AG04449 (cell line): ENCODE measurements around the gene SEZ6.

Source experiments
- CTCF ChIA-PET: fragments of 350-600 bp; formaldehyde crosslinking; extraction: SDS; loops from one replicate; lab custom pipeline; 2021; ENCODE audit warnings: antibody characterized with exemption; lab: Yijun Ruan, JAX
- POLR2A ChIA-PET: fragments of 400-600, 350-600 bp; formaldehyde crosslinking; extraction: SDS; loops from one replicate; lab custom pipeline; 2020; ENCODE audit warnings: antibody characterized with exemption, inconsistent platforms; lab: Yijun Ruan, JAX
- DNase-seq: peaks from one replicate; pipeline ENCODE4 v3.0.0-alpha.2; 2010; ENCODE audit warnings: low read depth, low spot score
- H3K4me3 ChIP-seq: 2 replicates; pipeline ENCODE4 v1.5.1; 2011; ENCODE audit warnings: low read depth, mild to moderate bottlenecking, control low read depth, low read length
- TF ChIP-seq, protein P1 (sequence below): IDR thresholded peaks from one replicate; pipeline ENCODE4 v1.5.1; 2011; ENCODE audit warnings: mild to moderate bottlenecking, moderate library complexity, low read length, control low read depth, inconsistent platforms; ENCODE audit not compliant: insufficient read depth; ENCODE audit errors: missing control alignments

The SEZ6 gene

DNA sequence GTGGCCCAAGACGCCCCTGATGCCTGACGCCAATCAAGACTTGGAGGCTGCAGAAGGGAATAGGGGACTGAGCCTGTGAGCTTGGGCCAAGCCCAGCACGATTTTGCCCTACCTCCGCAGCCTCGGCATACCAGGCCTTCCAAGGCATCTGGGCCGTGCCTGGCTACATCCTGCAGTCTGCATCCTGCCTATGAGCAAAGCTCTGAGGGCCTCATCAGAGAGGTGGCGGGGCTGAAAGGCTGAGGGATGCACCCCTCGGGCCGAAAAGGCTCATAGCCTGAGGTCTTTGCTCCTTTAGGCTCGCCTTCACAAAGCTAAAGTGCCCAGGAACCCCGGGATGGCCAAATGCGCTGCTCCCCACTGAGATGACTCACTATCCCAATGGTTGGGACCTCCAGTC, 2.5 kb downstream of the SEZ6 start:
- ChIA-PET CTCF (interaction anchor here (1.1 kb wide), 1 partner anchor 114 kb away, joined by 3 read pairs; no protein-coding TSS in a partner anchor), POLR2A (no interaction called here)
- no peak overlapping the region for H3K4me3 ChIP-seq
- DNase-seq: no peak
- TF ChIP-seq, protein P1, sequence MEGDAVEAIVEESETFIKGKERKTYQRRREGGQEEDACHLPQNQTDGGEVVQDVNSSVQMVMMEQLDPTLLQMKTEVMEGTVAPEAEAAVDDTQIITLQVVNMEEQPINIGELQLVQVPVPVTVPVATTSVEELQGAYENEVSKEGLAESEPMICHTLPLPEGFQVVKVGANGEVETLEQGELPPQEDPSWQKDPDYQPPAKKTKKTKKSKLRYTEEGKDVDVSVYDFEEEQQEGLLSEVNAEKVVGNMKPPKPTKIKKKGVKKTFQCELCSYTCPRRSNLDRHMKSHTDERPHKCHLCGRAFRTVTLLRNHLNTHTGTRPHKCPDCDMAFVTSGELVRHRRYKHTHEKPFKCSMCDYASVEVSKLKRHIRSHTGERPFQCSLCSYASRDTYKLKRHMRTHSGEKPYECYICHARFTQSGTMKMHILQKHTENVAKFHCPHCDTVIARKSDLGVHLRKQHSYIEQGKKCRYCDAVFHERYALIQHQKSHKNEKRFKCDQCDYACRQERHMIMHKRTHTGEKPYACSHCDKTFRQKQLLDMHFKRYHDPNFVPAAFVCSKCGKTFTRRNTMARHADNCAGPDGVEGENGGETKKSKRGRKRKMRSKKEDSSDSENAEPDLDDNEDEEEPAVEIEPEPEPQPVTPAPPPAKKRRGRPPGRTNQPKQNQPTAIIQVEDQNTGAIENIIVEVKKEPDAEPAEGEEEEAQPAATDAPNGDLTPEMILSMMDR: no peak

- TF ChIP-seq, protein P1: no peak
- CTCF ChIA-PET: no interaction called here
- no peak overlapping the region for H3K4me3 ChIP-seq
- POLR2A ChIA-PET: no interaction called here
- DNase-seq: no peak
These were observed 3.0 kb downstream of the SEZ6 start for GRCh38 chr17:29002811-29003210.

- no peak for DNase-seq
- POLR2A ChIA-PET: no interaction called here
- no peak overlapping the region for H3K4me3 ChIP-seq
- TF ChIP-seq, protein P1: no peak
- CTCF ChIA-PET: interaction anchor here (1.2 kb wide), 1 partner anchor 9 kb away, joined by 4 read pairs; no protein-coding TSS in a partner anchor
These were observed 4.9 kb downstream of the SEZ6 start for GRCh38 chr17:29000973-29001372.

DNA sequence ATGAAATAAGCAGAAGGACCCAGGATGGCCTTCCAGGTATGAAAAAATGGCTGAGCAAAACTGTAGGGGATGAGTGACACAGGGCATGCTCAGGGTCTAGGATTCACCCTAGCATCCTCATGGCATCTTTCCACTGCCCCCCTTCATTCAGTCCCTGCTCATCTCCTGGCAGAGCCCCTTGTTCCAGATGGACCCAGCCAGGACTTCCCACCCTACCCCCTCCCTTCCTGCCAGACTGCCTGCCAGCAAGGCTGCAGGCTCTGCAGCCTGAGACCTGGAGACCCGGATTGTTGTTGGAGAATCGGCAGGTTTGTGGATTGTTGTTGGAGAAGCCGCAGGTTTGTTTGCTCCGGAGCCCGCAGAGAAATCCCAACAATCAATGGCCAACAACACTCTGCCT, 6.6 kb downstream of the SEZ6 start:
- TF ChIP-seq, protein P1: no peak
- ChIA-PET CTCF (interaction anchor here (0.9 to 1.5 kb wide), 3 partner anchors 34 to 118 kb away, joined by 3 to 4 read pairs (median 4); no protein-coding TSS in a partner anchor), POLR2A (no interaction called here)
- H3K4me3 ChIP-seq: no peak overlapping the region
- DNase-seq: no peak

GRCh38 chr17:28997806-28998205, 8.0 kb downstream of the SEZ6 start:
- TF ChIP-seq, protein P1: no peak
- ChIA-PET CTCF (interaction anchor here (1.5 kb wide), 1 partner anchor 32 kb away, joined by 4 read pairs; no protein-coding TSS in a partner anchor), POLR2A (no interaction called here)
- no peak for DNase-seq
- H3K4me3 ChIP-seq: no peak overlapping the region

DNA sequence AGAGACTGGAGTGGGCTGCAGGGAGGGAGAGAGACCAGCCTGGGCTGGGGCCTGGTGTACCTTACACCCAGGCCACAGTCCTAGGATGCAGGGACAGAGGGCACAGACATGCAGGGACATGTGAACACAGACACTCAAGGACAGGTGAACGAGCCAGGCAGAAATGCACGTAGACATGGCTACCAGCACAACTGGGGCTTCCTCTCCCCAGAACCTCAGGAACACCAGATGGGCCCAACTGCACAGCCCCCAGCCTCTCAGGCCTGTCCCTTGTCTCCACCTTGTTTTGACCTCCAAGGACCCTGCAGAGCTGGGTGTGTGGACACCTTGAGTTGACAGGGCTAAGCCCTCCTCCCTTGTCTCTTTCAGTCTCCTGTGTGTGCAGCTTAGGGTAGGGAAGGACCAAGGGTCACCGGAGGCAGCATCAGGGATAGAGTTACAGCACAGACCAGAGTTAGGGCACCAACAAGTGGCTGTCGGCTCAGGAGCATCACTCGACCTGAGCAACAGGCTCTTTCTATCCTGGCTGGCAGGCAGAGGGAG, 9.2 kb downstream of the SEZ6 start:
- CTCF ChIA-PET: interaction anchor here (0.8 to 1.5 kb wide), 3 partner anchors 31 to 115 kb away, joined by 3 to 4 read pairs (median 4); no protein-coding TSS in a partner anchor
- POLR2A ChIA-PET: no interaction called here
- no peak overlapping the region for H3K4me3 ChIP-seq
- no peak for DNase-seq
- TF ChIP-seq, protein P1: no peak
